Astrocyte (in vitro differentiated cells and primary cell): ENCODE results near the gene CD151.

ENCODE experiments used
- CTCF ChIP-seq: IDR thresholded peaks from 2 replicates; pipeline ENCODE4 v1.5.1; 2011; ENCODE audit warnings: low read depth, mild to moderate bottlenecking, inconsistent platforms, low read length, moderate library complexity; ENCODE audit not compliant: insufficient read depth
- EZH2 ChIP-seq: IDR thresholded peaks from 2 replicates; pipeline ENCODE4 v1.6.1; 2012; ENCODE audit warnings: mild to moderate bottlenecking, low read length, inconsistent platforms; ENCODE audit not compliant: insufficient read depth

GRCh38 chr11:827146-827896 lies 5.4 kb upstream of the CD151 start:
- no peak for TF ChIP-seq CTCF
- TF ChIP-seq EZH2: peak; percentile 84
